ENCODE measurements around the gene GABRA5.

GABRA5 gene

DNA sequence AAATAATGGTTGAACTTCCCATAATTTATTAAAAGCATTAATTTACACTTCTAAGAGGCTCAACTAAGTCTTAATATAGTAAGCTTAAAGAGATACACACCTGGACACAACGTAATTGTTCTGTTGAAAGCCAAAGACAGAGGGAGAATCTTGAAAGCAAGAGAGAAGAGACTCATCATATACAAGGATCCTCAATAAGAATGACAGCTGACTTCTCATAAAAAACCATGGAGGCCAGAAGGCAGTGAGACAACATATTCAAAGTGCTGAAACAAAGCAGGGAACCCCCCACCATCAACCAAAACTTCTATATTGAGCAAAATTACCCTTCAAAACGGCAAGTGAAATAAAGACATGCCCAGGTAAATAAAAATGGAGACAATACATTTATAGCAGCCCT, 87.5 kb downstream of the GABRA5 start:
- no peak for ATAC-seq (ENCODE audit: low read depth)
- no peaks in the 10 kb centered on the region for H3K27me3 ChIP-seq (ENCODE audit: insufficient read depth, poor library complexity, severe bottlenecking)
- peaks cover 4% of the 10 kb centered on the region for H3K9me3 ChIP-seq (ENCODE audit: severe bottlenecking)
- no peaks in the 10 kb centered on the region for H3K36me3 ChIP-seq (ENCODE audit: low read depth)
- TF ChIP-seq, protein P1, sequence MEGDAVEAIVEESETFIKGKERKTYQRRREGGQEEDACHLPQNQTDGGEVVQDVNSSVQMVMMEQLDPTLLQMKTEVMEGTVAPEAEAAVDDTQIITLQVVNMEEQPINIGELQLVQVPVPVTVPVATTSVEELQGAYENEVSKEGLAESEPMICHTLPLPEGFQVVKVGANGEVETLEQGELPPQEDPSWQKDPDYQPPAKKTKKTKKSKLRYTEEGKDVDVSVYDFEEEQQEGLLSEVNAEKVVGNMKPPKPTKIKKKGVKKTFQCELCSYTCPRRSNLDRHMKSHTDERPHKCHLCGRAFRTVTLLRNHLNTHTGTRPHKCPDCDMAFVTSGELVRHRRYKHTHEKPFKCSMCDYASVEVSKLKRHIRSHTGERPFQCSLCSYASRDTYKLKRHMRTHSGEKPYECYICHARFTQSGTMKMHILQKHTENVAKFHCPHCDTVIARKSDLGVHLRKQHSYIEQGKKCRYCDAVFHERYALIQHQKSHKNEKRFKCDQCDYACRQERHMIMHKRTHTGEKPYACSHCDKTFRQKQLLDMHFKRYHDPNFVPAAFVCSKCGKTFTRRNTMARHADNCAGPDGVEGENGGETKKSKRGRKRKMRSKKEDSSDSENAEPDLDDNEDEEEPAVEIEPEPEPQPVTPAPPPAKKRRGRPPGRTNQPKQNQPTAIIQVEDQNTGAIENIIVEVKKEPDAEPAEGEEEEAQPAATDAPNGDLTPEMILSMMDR (IDR thresholded peaks at IDR 0.05; ENCODE audit: poor library complexity, severe bottlenecking), result no peak
- DNase-seq (ENCODE audit: low spot score), result no peak
- no peak overlapping the region for H3K27ac ChIP-seq (ENCODE audit: poor library complexity, severe bottlenecking)
- no peak overlapping the region for H3K4me3 ChIP-seq (ENCODE audit: severe bottlenecking)
- peaks cover 4% of the 10 kb centered on the region for H3K4me1 ChIP-seq (ENCODE audit: insufficient read depth, poor library complexity, severe bottlenecking)

DNA sequence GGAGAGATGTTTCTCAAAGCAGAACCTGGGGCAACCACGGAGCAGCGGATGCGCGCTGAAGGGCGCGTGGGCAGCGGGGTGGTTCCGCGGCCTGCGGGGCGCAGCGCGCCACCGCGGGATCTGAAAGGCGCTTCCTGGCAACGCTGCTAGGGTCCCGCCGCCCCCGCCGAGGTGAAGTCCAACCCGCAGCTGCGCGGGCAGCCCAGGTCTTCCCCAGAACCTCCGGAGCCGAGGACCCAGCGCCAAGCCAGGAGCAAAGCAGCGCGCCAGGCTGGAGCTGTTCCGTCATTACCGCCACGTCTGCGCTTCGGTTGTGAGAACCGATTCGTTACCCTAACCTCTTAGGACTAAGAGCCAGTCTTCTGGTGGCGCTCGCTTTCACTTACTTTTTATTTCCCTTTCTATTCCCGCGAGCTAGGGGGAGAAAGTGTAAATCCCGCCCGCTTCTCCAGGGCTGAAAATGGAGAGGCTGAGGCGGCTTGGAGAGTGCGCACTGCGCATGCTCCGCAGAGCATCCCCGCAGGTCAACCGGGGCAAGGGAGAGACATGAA, 100.9 kb downstream of the GABRA5 start:
- no peaks in the 10 kb centered on the region for H3K36me3 ChIP-seq (ENCODE audit: low read depth)
- H3K4me3 ChIP-seq (ENCODE audit: severe bottlenecking), result no peak overlapping the region
- DNase-seq (ENCODE audit: low spot score) (no peak), ATAC-seq (ENCODE audit: low read depth) (no peak; the same call in 2 of the 3 replicates)
- TF ChIP-seq, protein P1 (IDR thresholded peaks at IDR 0.05; ENCODE audit: poor library complexity, severe bottlenecking), result no peak
- H3K27ac ChIP-seq (ENCODE audit: poor library complexity, severe bottlenecking), result no peak overlapping the region
- H3K27me3 ChIP-seq (ENCODE audit: insufficient read depth, poor library complexity, severe bottlenecking), result peaks cover 57% of the 10 kb centered on the region
- no peaks in the 10 kb centered on the region for H3K4me1 ChIP-seq (ENCODE audit: insufficient read depth, poor library complexity, severe bottlenecking)
- no peaks in the 10 kb centered on the region for H3K9me3 ChIP-seq (ENCODE audit: severe bottlenecking)

DNA sequence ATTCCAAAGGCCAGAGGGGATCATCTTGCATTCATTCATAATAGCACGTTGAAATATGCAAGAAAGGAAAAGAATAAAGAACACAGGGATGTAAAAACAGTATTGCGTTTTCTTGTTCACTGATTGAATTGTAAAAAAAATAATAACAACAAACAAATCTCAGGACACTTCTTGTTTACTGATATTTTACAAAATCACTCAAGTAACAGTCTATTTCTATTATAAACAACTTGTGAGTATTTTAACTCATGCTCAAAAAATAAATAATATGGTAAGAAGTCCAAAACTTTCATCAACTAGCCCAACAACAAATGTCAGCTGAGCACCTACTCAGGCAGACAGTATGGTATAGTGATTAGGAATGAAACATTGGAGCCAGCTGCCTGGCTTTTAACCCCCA, 101.9 kb downstream of the GABRA5 start:
- H3K27me3 ChIP-seq (ENCODE audit: insufficient read depth, poor library complexity, severe bottlenecking), result peaks cover 64% of the 10 kb centered on the region
- H3K4me3 ChIP-seq (ENCODE audit: severe bottlenecking), result no peak overlapping the region
- no peak for ATAC-seq (ENCODE audit: low read depth)

DNA sequence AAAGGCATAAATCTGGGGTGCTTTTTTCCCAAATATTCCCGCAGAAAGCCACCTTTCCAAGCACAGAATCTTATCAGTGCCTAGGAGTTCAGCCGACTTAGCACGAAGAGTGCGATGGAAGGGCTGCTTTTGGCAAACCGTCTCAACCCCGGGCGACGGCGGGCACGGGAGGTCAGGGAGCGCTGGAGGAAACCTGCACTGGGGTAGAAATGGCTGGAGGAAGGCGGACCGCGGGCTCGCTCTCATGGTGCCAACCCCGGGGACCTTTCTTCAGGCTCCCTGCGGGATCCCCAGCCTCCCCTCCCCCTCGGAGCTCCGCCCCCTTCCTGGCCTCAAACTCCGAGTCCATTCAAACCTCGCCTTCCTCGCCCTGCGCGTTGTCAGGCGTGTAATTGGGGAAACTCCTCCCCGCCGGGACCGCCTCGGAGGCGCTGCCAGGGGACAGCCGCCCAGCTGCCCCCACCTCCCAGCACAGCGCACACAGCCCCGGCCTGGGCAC, 103.9 kb downstream of the GABRA5 start, which contains the start of gene GABRG3:
Gene GABRG3 (plus strand): TSS at position 470 of the 499 bp plus-strand sequence.
- peak within 1 kb of the TSS; percentile 7 for H3K4me3 ChIP-seq (ENCODE audit: severe bottlenecking)
- TF ChIP-seq, protein P1 (IDR thresholded peaks at IDR 0.05; ENCODE audit: poor library complexity, severe bottlenecking), result no peak
- H3K9me3 ChIP-seq (ENCODE audit: severe bottlenecking), result no peaks in the 10 kb centered on the region
- no peaks in the 10 kb centered on the region for H3K36me3 ChIP-seq (ENCODE audit: low read depth)
- DNase-seq (ENCODE audit: low spot score), result no peak
- peaks cover 68% of the 10 kb centered on the region for H3K27me3 ChIP-seq (ENCODE audit: insufficient read depth, poor library complexity, severe bottlenecking)
- H3K27ac ChIP-seq (ENCODE audit: poor library complexity, severe bottlenecking), result no peak within 1 kb of the TSS
- ATAC-seq (ENCODE audit: low read depth), result no peak; the same call in 2 of the 3 replicates
- H3K4me1 ChIP-seq (ENCODE audit: insufficient read depth, poor library complexity, severe bottlenecking), result no peaks in the 10 kb centered on the region

More for the DNA sequence above, 101.9 kb downstream of the GABRA5 start:
- DNase-seq (ENCODE audit: low spot score), result no peak
- no peaks in the 10 kb centered on the region for H3K36me3 ChIP-seq (ENCODE audit: low read depth)
- H3K4me1 ChIP-seq (ENCODE audit: insufficient read depth, poor library complexity, severe bottlenecking), result no peaks in the 10 kb centered on the region
- TF ChIP-seq, protein P1 (IDR thresholded peaks at IDR 0.05; ENCODE audit: poor library complexity, severe bottlenecking), result no peak
- no peaks in the 10 kb centered on the region for H3K9me3 ChIP-seq (ENCODE audit: severe bottlenecking)
- no peak overlapping the region for H3K27ac ChIP-seq (ENCODE audit: poor library complexity, severe bottlenecking)
